Adrenal gland (tissue), 5 donors: ENCODE data around the gene GPSM1.

Source experiments
- POLR2A ChIP-seq, 2 donors: fragments of 450-650 bp; IDR thresholded peaks; one replicate each; pipeline ENCODE4 v1.6.1; 2017; ENCODE audit warnings: antibody characterized with exemption in 2 of 2, mild to moderate bottlenecking in 2 of 2, moderate library complexity in 1 of 2
- TF ChIP-seq, protein P1 (sequence below), 6 experiments: fragments of 450-650 bp in 4 of 6; fragments of 200-600 bp in 2 of 6; sonication (generic) in 1 of 6; IDR thresholded peaks; 1 replicate in 5 of 6; 2 replicates in 1 of 6; pipeline versions ENCODE4 v1.5.1 to v1.8.0; 2016 to 2021; ENCODE audit warnings: antibody characterized with exemption in 6 of 6, mild to moderate bottlenecking in 2 of 6, moderate library complexity in 1 of 6
- donor health status: DM: no; HTN: no; CAD: no.

DNA sequence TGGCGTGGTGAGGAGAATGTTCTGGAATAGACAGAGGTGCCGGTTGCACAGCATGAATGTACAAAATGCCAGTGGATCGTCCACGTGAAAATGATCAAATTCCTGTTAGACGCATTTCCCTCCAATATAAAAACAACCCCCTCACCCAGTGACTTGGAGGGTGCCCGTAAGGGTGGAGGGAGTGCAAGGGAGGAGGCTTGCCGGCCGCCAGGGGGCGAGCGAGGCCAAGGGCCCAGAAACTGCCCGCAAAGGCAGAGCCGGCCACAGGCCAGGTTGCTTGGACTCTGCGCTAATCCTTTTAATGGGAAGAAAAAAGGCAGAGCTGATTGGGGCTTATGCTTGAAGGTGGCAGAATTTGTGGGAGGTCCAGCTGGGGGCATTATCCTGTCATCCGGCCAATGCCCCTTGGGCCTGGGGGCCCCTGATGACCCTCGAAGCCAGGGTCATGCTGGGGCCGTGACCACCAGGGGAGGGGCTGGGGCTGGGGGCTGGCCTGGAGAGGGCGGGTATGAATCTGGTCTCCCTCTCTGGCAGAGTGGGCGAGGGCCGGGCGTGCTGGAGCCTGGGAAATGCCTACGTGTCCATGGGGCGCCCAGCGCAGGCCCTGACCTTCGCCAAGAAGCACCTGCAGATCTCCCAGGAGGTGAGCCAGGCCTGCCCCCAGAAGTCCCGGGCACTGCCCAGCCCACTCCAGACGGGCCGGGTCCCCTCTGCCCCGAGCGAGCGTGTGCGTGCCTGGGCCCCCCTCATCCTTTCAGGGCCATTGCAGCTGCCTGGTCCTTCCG, 12.0 kb downstream of the GPSM1 start:
- TF ChIP-seq, protein P1, sequence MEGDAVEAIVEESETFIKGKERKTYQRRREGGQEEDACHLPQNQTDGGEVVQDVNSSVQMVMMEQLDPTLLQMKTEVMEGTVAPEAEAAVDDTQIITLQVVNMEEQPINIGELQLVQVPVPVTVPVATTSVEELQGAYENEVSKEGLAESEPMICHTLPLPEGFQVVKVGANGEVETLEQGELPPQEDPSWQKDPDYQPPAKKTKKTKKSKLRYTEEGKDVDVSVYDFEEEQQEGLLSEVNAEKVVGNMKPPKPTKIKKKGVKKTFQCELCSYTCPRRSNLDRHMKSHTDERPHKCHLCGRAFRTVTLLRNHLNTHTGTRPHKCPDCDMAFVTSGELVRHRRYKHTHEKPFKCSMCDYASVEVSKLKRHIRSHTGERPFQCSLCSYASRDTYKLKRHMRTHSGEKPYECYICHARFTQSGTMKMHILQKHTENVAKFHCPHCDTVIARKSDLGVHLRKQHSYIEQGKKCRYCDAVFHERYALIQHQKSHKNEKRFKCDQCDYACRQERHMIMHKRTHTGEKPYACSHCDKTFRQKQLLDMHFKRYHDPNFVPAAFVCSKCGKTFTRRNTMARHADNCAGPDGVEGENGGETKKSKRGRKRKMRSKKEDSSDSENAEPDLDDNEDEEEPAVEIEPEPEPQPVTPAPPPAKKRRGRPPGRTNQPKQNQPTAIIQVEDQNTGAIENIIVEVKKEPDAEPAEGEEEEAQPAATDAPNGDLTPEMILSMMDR (IDR thresholded peaks at IDR 0.05) = peak; percentile 84 to 96 (median 88)
- no peak for TF ChIP-seq POLR2A (IDR thresholded peaks at IDR 0.05)
